Posterior vena cava (tissue), 2 donors: Measurements from ENCODE around the gene PPP1CA. TPM values are rescaled to one million over a fixed set of nuclear protein-coding genes. Genes with fewer than 3 reads are reported as not detected.
"Not testable (repeated sequence)": the region's sequence is repeated elsewhere in the genome, so short reads cannot be mapped to it uniquely, and the experiment has no call there.

Experiments
- DNase-seq: peaks from one replicate; pipeline ENCODE4 v3.0.0-alpha.2; 2020; ENCODE audit warnings: low spot score
- intact Hi-C, 2 donors: fragments of 100-400 bp; cut with DNase I; formaldehyde crosslinking; loops; one replicate each; pipeline versions ENCODE4 v1.14.1 to v1.14.2; 2022 to 2023
- total RNA-seq, 2 donors: library from RNA; stranded (reverse); fragmentation: NEBNext Ultra II Directional; extraction: Animal tissue kit (Norgen Biotek cat#: 25700); gene quantifications; one replicate each; pipeline ENCODE4 v1.2.1, GENCODE V29; 2021
- donor health status: DM: yes; HTN: yes; CAD: no.
- donor health status: DM: yes; HTN: yes; CAD: no.

PPP1CA gene
- total RNA-seq, 2 donors from 2014 or later = 62.1 to 70.6 TPM

DNA sequence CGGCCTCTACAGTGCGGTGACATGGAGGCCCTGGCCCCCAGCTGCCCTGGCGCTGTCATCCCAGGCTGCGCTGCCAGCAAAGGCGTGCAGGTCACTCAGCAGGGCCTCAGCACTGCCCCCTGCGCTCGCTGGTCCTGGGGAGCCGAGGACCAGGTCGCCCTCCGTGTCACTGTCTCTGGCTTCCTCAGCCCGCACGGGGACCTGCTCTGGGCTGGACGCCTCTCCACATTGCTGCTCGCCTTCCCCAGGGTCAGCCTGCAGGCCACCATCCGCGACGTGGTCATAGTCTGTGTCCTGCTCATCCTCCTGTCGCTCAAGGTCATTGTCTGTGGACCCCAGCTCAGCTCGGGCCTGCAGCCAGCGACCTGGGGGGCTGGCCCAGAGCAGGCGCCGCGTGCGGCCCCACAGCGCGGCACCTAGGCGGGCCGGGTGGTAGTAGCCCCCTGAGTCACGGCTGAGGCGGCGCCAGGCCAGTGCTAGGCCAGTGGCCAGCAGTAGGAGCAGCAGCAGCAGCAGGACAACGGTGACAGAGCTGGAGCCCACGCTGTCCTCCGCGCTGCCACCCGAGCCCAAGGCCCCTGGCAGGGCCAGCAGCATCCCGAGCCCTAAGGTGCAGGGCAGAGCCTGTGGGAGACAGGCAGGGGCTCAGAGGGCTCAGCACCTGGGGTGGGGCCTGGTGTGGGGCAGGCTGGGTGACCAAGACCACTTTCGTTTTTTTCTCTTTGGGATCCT lies 34.2 kb upstream of the PPP1CA start:
- DNase-seq = no peak
- intact Hi-C loops = no loop called here

DNA sequence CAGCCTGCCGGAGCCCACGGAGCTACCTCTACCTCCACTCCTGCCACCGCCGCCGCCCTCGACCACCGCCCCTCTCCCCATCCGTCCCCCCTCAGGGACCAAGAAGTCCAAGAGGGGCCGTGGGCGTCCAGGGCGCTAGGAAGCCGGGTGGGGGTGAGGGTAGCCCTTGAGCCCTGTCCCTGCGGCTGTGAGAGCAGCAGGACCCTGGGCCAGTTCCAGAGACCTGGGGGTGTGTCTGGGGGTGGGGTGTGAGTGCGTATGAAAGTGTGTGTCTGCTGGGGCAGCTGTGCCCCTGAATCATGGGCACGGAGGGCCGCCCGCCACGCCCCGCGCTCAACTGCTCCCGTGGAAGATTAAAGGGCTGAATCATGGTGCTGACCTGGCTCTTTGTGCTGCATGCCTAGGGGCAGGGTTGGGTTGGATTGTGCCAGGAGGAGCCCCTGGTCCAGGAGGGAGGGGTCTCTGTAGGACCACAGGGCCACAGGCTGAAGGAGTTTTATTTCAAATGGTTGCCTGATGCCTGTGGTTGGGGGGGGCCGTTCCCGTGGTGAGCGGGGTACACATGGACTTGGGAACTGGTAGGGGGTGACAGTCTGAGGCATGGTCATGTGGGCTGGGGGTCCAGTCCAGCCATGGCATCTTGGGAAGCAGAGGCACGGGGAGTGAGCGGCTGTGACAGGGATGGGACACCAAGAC lies 33.5 kb upstream of the PPP1CA start:
- no peak for DNase-seq
- intact Hi-C loops = no loop called here

DNA sequence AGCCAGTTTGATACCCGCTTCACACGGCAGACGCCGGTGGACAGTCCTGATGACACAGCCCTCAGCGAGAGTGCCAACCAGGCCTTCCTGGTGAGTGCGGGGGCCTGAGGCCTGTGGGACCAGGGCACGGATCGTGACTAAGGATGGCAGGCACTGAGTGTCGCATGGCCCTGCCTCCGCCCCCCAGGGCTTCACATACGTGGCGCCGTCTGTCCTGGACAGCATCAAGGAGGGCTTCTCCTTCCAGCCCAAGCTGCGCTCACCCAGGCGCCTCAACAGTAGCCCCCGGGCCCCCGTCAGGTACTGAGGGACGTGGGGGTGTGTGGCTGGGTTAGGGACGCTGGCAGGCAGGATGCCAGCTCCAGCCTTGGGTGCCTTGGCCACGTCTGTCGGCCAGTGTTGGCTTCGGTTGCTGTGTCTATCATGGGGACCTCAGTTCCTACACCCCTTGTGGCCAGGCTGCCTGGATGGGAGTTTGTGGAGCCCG lies 32.8 kb upstream of the PPP1CA start:
- intact Hi-C loops = no loop called here
- DNase-seq = no peak

DNA sequence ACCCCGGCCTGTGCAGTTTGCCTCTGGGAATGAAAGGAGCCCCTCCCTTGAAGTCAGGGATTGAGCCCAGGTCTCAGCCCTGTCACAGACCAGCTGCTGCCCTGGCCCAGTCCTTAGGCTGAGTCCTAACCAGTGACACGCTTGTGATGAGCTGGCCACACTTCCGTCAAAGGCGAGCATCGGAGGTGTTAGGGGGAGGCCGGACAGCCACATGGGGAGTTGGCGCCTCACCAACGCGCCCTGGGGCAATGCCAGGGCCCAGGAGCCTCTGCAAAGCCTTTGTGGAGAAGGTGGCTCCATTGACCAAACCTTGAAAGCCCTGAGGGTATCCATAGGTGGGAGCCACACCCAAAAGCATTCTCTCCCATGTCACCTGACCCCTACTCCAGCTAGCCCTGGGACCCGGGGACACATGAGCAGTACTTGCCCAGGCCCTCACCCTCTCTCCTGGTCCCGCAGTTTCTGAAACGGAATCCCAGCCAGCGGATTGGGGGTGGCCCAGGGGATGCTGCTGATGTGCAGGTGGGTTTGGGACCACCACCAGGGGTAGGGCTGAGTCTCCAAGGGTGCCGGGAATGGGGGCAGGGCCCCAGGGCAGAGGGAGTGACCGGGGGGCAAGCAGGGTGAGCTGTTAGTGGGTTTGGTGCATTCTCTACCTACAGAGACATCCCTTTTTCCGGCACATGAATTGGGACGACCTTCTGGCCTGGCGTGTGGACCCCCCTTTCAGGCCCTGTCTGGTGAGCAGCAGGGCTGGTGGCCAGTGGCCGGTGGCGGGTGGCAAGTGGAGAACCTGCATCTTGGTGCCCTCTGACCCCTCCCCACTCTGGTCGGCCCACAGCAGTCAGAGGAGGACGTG lies 32.1 kb upstream of the PPP1CA start:
- DNase-seq = no peak
- intact Hi-C loops = no loop called here

DNA sequence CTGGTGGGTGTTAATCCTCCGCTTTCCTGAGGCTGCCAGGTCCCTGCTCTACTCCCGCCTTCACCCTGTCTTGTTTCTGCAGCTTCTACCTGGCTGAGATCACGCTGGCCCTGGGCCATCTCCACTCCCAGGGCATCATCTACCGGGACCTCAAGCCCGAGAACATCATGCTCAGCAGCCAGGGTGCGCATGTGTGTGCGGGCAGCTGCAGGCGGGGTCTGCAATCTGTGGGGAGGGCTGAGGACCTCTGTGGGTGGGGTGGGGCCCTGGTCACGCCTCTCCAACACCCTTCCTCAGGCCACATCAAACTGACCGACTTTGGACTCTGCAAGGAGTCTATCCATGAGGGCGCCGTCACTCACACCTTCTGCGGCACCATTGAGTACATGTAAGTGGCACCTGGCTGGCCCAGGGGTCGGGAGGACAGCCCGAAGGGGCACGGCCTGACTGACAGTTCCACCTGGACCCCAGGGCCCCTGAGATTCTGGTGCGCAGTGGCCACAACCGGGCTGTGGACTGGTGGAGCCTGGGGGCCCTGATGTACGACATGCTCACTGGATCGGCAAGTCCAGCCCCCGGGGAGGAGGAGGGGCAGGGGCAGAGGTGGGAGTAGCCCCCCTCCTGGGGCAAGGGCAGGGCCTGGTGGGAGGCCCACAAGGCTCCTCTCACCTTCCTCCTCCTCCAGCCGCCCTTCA lies 31.1 kb upstream of the PPP1CA start:
- DNase-seq = no peak
- intact Hi-C loops = no loop called here

DNA sequence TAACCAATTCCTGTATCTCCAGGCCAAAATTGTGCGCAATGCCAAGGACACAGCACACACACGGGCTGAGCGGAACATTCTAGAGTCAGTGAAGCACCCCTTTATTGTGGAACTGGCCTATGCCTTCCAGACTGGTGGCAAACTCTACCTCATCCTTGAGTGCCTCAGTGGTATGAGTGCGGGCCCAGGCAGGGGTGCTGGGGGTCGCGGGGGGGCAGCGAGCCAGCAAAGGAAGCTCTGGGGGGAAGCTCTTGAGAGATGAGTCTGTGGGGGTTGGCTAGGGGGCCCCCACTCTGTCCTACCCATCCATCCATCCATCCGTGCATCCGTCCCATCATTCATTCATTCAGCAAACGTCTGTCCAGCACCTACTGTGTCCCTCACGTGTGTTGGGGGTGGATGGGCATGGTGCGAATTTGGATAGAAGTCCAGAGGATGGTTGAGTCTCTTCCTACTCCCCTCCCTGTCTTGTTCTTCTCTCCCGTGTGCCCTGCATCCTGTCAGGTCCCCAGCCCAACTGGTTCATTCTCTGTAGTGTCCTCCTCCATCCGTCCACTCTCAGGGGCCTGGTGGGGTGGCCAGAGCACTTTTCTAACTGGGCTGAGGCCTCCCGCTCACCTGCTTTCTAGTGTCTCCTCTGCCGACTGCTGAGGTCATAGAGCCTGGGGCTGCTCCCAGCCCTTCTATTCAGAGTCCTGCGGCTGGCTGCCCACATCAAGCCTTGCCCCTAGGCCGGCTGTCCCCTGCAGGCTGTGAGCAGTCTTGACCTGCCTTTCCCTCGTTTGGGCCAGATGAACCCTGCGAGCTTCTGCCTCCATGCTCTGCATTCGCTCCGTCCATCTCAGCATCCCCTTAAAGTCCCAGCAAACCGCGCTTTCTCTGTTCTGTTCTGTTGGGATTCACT lies 29.9 kb upstream of the PPP1CA start:
- intact Hi-C loops = no loop called here

DNA sequence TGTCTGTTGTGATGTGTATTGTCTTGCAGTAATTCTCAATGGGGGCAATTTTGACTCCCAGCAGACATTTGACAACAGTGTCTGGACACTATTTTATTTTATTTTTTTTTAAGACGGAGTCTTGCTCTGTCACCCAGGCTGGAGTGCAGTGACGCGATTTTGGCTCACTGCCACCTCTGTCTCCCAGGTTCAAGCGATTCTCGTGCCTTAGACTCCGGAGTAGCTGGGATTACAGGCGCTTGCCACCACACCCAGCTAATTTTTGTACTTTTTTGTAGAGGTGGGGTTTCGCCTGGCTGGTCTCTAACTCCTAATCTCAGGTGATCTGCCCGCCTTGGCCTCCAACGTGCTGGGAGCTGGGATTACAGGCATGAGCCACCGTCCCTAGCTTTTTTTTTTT lies 28.1 kb upstream of the PPP1CA start:
- DNase-seq = no peak
- intact Hi-C loops = no loop called here

More for the DNA sequence above, 29.9 kb upstream of the PPP1CA start:
- no peak for DNase-seq

DNA sequence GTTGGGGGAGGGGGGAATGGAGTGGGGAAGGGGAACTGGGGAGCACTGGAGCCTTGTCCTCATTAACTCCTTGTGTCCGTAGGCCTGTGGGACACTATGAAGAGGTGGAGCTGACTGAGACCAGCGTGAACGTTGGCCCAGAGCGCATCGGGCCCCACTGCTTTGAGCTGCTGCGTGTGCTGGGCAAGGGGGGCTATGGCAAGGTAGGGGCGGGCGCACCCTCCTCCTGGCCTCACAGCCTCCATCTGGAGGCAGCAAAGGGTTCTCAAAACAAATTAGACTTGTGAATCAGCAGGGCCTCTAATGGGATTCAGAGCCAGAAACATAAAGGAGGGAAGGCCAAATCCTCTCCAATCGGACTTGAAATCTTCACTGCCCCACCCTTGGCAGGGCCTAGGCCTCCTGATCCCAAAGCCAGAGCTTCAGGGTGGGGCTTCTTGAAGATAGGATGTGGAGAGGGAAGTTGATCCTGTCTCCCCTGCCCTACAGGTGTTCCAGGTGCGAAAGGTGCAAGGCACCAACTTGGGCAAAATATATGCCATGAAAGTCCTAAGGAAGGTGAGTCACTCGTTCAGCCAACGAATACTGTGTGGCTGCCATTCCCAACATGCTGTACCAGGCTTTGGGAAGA lies 27.5 kb upstream of the PPP1CA start:
- intact Hi-C loops = no loop called here
- no peak for DNase-seq

DNA sequence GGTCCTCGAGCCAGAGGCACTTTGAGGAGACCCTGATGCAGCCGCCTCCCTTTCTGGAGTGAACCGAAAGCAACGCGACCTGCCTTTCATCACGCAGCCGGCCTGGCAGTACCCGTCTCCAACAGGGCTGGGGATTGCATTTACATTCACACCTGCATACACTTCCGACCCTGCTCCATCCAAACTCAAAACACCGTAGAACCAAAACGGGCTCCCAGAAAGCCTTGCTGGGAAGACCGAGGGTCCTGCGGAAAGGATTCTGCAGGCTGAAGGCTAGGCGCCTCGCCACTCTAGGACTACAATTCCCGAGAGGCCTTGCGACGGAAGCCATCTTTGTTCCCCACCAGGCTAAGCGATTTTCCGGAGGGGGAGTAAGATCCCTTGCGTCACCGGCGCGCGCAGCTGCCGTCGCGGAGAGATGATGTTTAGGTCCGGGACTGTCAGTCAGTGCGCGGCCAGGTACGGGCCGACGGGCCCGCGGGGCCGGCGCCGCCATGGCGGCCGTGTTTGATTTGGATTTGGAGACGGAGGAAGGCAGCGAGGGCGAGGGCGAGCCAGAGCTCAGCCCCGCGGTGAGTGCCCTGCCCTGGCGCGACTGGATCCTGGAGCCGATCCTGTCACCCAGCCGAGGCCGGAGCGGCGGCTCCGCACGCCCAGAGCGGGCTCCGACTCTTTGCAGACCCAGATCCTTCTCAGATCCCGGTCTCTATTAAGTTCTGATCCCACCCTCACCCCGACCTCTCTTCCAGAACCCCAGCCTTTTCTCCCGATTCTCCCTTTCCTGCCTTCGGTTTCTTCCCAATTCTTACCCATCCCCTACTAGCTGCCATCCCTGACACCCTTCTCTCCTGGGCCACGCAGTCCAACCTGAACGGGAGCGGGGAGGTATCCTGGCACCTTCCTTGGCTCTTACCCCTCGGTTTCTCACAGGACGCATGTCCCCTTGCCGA lies 26.7 kb upstream of the PPP1CA start, which contains the start of gene RPS6KB2:
Gene RPS6KB2 (plus strand): TSS at position 443 of the 950 bp plus-strand sequence. CDS start 52 bp downstream, at position 495.
- peak; percentile 100 for DNase-seq
- intact Hi-C loops = no loop called here

DNA sequence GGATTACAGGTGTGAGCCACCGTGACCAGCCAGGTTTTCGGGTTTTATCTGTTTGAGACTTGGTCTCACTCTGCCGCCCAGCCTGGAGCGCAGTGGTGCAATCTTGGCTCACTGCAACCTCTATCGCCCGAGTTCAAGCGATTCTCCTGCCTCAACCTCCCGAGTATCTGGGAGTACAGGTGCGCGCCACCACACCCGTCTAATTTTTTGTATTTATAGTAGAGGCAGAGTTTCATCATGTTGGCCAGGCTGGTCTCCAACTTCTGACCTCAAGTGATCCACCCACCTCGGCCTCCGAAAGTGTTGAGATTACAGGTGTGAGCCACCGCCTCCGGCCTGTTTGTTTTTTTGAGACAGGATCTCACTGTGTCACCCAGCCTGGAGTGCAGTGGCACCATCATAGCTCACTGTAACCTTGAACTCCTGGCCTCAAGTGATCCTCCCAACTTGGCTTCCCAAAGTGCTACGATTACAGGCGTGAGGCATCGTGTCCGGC lies 25.8 kb upstream of the PPP1CA start:
- intact Hi-C loops, DNase-seq: not testable (repeated sequence)

DNA sequence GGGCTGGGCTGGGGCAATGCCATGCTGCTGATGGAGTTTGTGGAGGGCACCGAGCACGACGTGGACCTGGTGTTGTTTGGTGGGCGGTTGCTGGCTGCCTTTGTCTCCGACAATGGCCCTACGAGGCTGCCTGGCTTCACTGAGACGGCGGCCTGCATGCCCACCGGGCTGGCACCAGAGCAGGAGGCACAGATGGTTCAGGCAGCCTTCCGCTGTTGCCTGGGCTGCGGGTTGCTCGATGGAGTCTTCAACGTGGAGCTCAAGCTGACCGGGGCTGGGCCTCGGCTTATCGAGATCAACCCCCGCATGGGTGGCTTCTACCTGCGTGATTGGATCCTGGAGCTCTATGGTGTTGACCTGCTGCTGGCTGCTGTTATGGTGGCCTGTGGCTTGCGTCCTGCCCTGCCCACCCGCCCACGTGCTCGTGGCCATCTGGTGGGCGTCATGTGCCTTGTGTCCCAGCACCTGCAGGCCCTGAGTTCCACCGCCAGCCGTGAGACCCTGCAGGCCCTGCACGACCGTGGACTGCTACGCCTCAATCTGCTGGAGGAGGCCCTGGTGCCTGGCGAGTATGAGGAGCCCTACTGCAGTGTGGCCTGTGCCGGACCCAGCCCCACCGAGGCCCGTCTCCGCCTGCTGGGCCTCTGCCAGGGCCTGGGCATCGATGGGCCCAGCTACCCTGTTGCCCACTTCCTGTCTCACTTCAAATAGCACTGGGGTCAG lies 22.4 kb upstream of the PPP1CA start:
- intact Hi-C loops = no loop called here
- no peak for DNase-seq

DNA sequence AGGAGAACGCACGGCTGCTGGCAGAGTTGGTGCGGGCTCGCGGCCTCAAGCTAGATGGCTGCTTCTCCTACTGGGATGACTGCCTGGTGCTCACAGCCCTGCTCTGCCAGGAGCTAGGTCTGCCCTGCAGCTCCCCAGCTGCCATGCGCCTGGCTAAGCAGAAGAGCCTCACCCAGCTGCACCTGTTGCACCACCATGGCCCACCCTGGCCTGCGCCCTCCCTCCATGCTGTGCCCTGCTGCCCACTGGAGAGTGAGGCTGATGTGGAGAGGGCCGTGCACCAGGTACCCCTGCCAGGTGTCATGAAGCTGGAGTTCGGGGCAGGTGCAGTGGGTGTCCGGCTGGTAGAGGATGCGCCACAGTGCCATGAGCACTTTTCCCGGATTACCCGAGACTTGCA lies 21.8 kb upstream of the PPP1CA start:
- intact Hi-C loops = no loop called here
- no peak for DNase-seq

DNA sequence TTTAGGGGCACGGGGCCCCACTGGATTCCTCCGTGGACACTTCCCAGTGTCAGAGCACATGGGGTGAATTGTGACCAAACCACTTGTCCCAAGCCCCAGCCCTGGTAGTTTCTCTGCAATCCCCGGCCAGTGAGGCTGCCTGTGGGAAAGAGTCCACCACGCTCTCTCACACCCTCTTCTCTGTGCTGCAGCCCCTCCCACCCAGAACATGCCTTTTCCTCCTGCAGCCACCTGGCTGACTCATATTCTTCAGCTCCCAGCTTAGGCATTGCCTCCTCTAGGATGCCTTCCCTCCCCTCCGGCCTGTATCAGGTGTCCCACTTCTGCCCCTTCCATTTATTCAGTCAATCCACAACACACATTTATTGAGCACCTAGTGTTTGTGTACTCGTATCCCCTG lies 21.2 kb upstream of the PPP1CA start:
- DNase-seq = no peak
- intact Hi-C loops = no loop called here

DNA sequence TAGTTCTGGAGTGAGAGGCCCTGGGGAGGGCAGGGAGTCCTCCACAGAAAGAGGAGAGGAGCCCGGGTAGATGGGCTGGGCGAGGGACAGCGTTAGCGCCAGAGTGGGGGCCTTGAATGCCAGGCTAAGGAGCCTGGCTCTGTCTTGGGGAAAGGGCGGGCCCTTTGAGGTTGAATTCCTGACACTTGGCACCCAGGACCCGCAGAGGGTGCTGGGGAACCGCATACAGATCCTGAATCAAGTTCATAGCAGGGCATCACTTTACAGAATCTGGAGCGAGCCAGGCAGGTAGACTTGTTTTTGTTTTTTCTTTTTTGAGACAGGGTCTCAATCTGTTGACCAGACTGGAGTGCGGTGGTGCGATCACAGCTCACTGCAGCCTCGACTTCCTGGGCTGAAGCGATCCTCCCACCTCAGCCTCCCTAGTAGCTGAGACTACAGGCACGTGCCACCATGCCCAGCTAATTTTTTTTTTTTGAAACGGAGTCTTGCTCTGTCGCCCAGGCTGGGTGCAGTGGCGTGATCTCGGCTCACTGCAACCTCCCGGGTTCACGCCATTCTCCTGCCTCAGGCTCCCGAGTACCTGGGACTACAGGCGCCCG lies 19.9 kb upstream of the PPP1CA start:
- no peak for DNase-seq
- intact Hi-C loops = no loop called here

DNA sequence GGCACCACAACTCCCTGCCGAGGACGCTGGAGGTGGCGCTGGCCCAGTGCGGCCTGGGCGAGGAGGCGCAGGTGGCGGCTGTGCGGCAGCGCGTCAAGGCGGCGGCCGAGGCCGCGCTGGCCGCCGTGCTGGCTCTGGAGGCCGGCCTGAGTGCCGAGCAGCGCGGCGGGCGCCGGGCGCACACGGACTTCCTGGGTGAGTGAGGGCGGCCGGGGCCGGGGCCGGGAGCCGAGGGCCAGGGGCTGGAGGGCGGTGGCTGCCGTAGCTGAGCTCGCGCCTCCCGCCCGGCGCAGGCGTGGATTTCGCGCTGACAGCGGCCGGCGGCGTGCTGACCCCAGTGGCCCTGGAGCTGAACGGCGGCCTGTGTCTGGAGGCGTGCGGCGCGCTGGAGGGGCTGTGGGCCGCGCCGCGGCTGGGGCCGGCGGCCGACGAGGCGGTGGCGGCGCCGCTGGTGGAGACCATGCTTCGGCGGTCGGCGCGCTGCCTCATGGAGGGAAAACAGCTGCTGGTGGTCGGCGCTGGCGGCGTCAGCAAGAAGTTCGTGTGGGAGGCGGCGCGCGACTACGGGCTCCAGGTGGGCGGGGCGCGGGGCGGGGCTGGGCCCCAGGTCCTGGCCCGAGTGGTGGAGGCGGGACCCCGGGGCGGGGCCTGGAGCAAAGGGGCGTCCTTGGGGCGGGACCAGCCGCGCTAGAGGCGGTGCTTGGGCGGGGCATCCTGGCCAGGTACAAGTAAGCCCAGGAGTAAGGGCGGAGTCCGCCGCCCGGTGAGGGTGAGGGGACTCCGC lies 19.2 kb upstream of the PPP1CA start:
- intact Hi-C loops = no loop called here
- DNase-seq = peak; percentile 98
